HCT116 (cell line): ENCODE measurements around the gene KLHL25. TPM values are rescaled to one million over a fixed set of nuclear protein-coding genes. Genes with fewer than 3 reads are reported as not detected.

ENCODE experiments used
- ATAC-seq: fragments of 200-7000 bp; cut with Tn5 transposase; 2 replicates; pipeline ENCODE4 v1.9.1; 2020; ENCODE audit warnings: mild to moderate bottlenecking, moderate library complexity
- BruUV-seq: library from RNA; stranded (reverse); fragments of 400-500 nt; replicated peaks from 2 replicates; lab custom pipeline; 2021; lab: Mats Ljungman, UMichigan
- CTCF ChIA-PET: fragments of 300-600 bp; sonication (Branson Sonifier 250); formaldehyde crosslinking; loops from one replicate; lab custom pipeline; 2021; ENCODE audit warnings: antibody characterized with exemption; lab: Charles Lee
- POLR2A ChIA-PET: fragments of 300-600, 350-600 bp; sonication (Branson Sonifier 250); formaldehyde crosslinking; loops from one replicate; lab custom pipeline; 2021; ENCODE audit warnings: antibody characterized with exemption; lab: Charles Lee
- RAD21 ChIA-PET, 2 experiments: fragments of 300-600 bp; sonication (Branson Sonifier 250); formaldehyde crosslinking; loops; one replicate each; lab custom pipeline; 2023; ENCODE audit warnings: low total read pairs in 2 of 2; ENCODE audit not compliant: uncharacterized antibody in 2 of 2, unreplicated experiment in 2 of 2, low non-redundant PET in 1 of 2; lab: Charles Lee
- DNase-seq: peaks from one replicate; pipeline ENCODE4 v3.0.0-alpha.2; 2010; ENCODE audit warnings: low read depth, low spot score
- H2AFZ ChIP-seq: fragments of 200-600 bp; shearing (Covaris generic), sonication (generic); 2 replicates; pipeline ENCODE4 v1.6.1; 2017; ENCODE audit warnings: low read depth, mixed run types, mixed read lengths, antibody characterized with exemption, low read length; ENCODE audit not compliant: poor library complexity, severe bottlenecking
- H3K27ac ChIP-seq: 2 replicates; pipeline ENCODE4 v1.5.1; 2012; ENCODE audit warnings: low read depth, low read length
- H3K27me3 ChIP-seq: fragments of 200-600 bp; sonication (generic); 2 replicates; pipeline ENCODE4 v1.6.1; 2016; ENCODE audit warnings: mixed run types, low read length, mixed read lengths; ENCODE audit not compliant: insufficient read depth
- H3K36me3 ChIP-seq, 2 experiments: fragments of 200-500 bp in 1 of 2; fragments of 200-600 bp in 1 of 2; sonication (Bioruptor generic) in 1 of 2; sonication (generic) in 1 of 2; 2 replicates each; pipeline versions ENCODE4 v1.5.1 to v1.6.1; 2014 to 2016; ENCODE audit warnings: low read length in 2 of 2, inconsistent platforms in 1 of 2, mixed read lengths in 1 of 2, mixed run types in 1 of 2; ENCODE audit not compliant: insufficient read depth in 2 of 2, control insufficient read depth in 1 of 2
- H3K4me1 ChIP-seq, 2 experiments: fragments of 200-600 bp in 1 of 2; sonication (generic) in 1 of 2; 2 replicates each; pipeline versions ENCODE4 v1.5.1 to v1.6.1; 2012 to 2017; ENCODE audit warnings: low read length in 2 of 2, inconsistent platforms in 1 of 2, mild to moderate bottlenecking in 1 of 2, mixed read lengths in 1 of 2, mixed run types in 1 of 2, moderate library complexity in 1 of 2; ENCODE audit not compliant: insufficient read depth in 2 of 2, control insufficient read depth in 1 of 2
- H3K4me2 ChIP-seq: fragments of 200-600 bp; sonication (generic); 2 replicates; pipeline ENCODE4 v1.6.1; 2017; ENCODE audit warnings: mixed run types, low read length, mixed read lengths
- H3K4me3 ChIP-seq, 2 experiments: fragments of 200-600 bp in 1 of 2; sonication (generic) in 1 of 2; replicated peaks in 1 of 2; 2 replicates each; pipeline ENCODE4 v1.5.1; 2011 to 2016; ENCODE audit warnings: low read length in 2 of 2, control low read depth in 1 of 2, low read depth in 1 of 2, mild to moderate bottlenecking in 1 of 2, mixed read lengths in 1 of 2, mixed run types in 1 of 2
- H3K79me2 ChIP-seq: fragments of 200-600 bp; sonication (generic); 2 replicates; pipeline ENCODE4 v1.6.1; 2017; ENCODE audit warnings: mild to moderate bottlenecking, mixed run types, low read length, moderate library complexity, mixed read lengths; ENCODE audit not compliant: insufficient read depth
- H3K9ac ChIP-seq: fragments of 200-600 bp; sonication (generic); 2 replicates; pipeline ENCODE4 v1.6.1; 2016; ENCODE audit warnings: low read length, mixed read lengths
- H3K9me2 ChIP-seq: fragments of 200-600 bp; sonication (generic), shearing (Covaris generic); 2 replicates; pipeline ENCODE4 v1.6.1; 2017; ENCODE audit warnings: mixed run types, mild to moderate bottlenecking, moderate library complexity; ENCODE audit not compliant: insufficient read depth
- H3K9me3 ChIP-seq, 2 experiments: fragments of 200-500 bp in 1 of 2; fragments of 200-600 bp in 1 of 2; sonication (Bioruptor generic) in 1 of 2; sonication (generic) in 1 of 2; 2 replicates each; pipeline ENCODE4 v1.6.1; 2014 to 2017; ENCODE audit warnings: low read length in 2 of 2, mixed read lengths in 2 of 2, inconsistent platforms in 1 of 2, low read depth in 1 of 2, mild to moderate bottlenecking in 1 of 2, mixed run types in 1 of 2, moderate library complexity in 1 of 2; ENCODE audit not compliant: control insufficient read depth in 1 of 2, insufficient read depth in 1 of 2
- H4K20me1 ChIP-seq: fragments of 200-600 bp; sonication (generic), shearing (Covaris generic); 2 replicates; pipeline ENCODE4 v1.6.1; 2017; ENCODE audit warnings: mixed run types, mild to moderate bottlenecking, moderate library complexity; ENCODE audit not compliant: insufficient read depth
- CBX3 ChIP-seq: IDR thresholded peaks from 2 replicates; pipeline ENCODE4 v1.6.1; 2012; ENCODE audit warnings: low read depth
- EGR1 ChIP-seq: IDR thresholded peaks from 2 replicates; pipeline ENCODE4 v1.6.1; 2012; ENCODE audit warnings: low read depth
- ELF1 ChIP-seq: IDR thresholded peaks from 2 replicates; pipeline ENCODE4 v1.6.1; 2012; ENCODE audit warnings: low read depth, borderline replicate concordance
- EZH2phosphoT487 ChIP-seq: fragments of 200-600 bp; IDR thresholded peaks from 2 replicates; pipeline ENCODE4 v1.6.1; 2018; ENCODE audit warnings: antibody characterized with exemption, borderline replicate concordance
- JUND ChIP-seq: IDR thresholded peaks from 2 replicates; pipeline ENCODE4 v1.6.1; 2012
- POLR2A ChIP-seq: IDR thresholded peaks from 2 replicates; pipeline ENCODE4 v1.7.0; 2011; ENCODE audit warnings: borderline replicate concordance; ENCODE audit not compliant: insufficient read depth, insufficient read length; ENCODE audit errors: extremely low read depth
- POLR2AphosphoS5 ChIP-seq: IDR thresholded peaks from 2 replicates; pipeline ENCODE4 v1.6.1; 2011; ENCODE audit warnings: mild to moderate bottlenecking, low read depth, low read length, moderate library complexity
- RAD21 ChIP-seq: IDR thresholded peaks from 2 replicates; pipeline ENCODE4 v1.6.1; 2012; ENCODE audit warnings: low read depth, mild to moderate bottlenecking
- SIN3A ChIP-seq: IDR thresholded peaks from 2 replicates; pipeline ENCODE4 v1.6.1; 2012; ENCODE audit warnings: low read depth
- SP1 ChIP-seq: IDR thresholded peaks from 2 replicates; pipeline ENCODE4 v1.6.1; 2012; ENCODE audit warnings: low read depth
- SRF ChIP-seq: IDR thresholded peaks from 2 replicates; pipeline ENCODE4 v1.6.1; 2012; ENCODE audit warnings: low read depth
- YY1 ChIP-seq: IDR thresholded peaks from 2 replicates; pipeline ENCODE4 v1.6.1; 2011; ENCODE audit warnings: low read length, low read depth, moderate library complexity, mild to moderate bottlenecking; ENCODE audit not compliant: insufficient replicate concordance; ENCODE audit errors: extremely low read depth
- ZFX ChIP-seq: fragments of 450-650 bp; IDR thresholded peaks from 2 replicates; pipeline ENCODE4 v1.6.1; 2017
- intact Hi-C: fragments of 100-400 bp; cut with micrococcal nuclease; formaldehyde crosslinking; loops from 2 replicates; pipeline ENCODE4 v1.10.0; 2022
- total RNA-seq: library from RNA; stranded (reverse); gene quantifications from one replicate; pipeline ENCODE4 v1.2.1, GENCODE V29; 2021; ENCODE audit not compliant: unreplicated experiment
- TF ChIP-seq, protein P1 (sequence below): IDR thresholded peaks from 2 replicates; pipeline ENCODE4 v1.6.1; 2012
- TF ChIP-seq, protein P2 (sequence below): IDR thresholded peaks from 2 replicates; pipeline ENCODE4 v1.6.1; 2011; ENCODE audit warnings: mild to moderate bottlenecking, low read length, moderate library complexity; ENCODE audit not compliant: insufficient replicate concordance; ENCODE audit errors: extremely low read depth
- TF ChIP-seq, protein P3 (sequence below), 3 experiments: fragments of 200-600 bp in 1 of 3; sonication (generic) in 1 of 3; IDR thresholded peaks in 2 of 3; conservative IDR thresholded peaks in 1 of 3; 2 replicates each; pipeline ENCODE4 v1.5.1; 2012 to 2017; ENCODE audit warnings: low read depth in 2 of 3, low read length in 2 of 3, antibody characterized with exemption in 1 of 3, borderline replicate concordance in 1 of 3, control low read depth in 1 of 3, mild to moderate bottlenecking in 1 of 3, mixed read lengths in 1 of 3, mixed run types in 1 of 3, moderate library complexity in 1 of 3; ENCODE audit not compliant: insufficient read depth in 1 of 3

The KLHL25 gene
- total RNA-seq, 1 experiment from 2014 or later = 5.3 TPM

DNA sequence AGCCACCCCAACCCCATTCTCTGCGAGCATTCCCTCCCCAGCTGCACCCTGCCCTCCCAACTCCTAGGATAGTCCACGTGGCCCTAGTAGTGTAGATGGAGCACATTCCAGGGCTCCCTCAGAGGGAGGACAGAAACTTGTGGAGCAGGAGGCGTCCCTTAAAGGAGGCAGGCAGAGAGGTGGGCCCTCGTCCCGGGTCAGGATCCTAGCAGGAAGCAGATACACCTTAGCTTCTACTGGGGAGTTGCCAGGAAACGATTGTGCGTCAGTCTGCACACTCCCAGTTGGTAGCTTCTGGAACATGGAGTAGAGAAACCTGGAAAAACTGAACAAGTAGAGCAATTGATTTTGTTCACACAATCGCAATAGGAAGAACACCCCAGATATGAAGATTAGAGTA, 43.9 kb upstream of the KLHL25 start:
- ChIA-PET RAD21 (no interaction called here), CTCF (no interaction called here), POLR2A (no interaction called here)
- H3K9me2 ChIP-seq = no peaks in the 10 kb centered on the region
- H3K4me2 ChIP-seq = no peak overlapping the region
- H3K79me2 ChIP-seq = no peaks in the 10 kb centered on the region
- no peak overlapping the region for H3K27ac ChIP-seq
- ATAC-seq (no peak), DNase-seq (no peak)
- H3K36me3 ChIP-seq = no peaks in the 10 kb centered on the region
- H2AFZ ChIP-seq = no peak overlapping the region
- intact Hi-C loops = loop anchor here (10.0 kb wide), 1 partner anchor 354 kb away; no protein-coding TSS in a partner anchor
- no peaks in the 10 kb centered on the region for H3K27me3 ChIP-seq
- TF ChIP-seq, protein P1, sequence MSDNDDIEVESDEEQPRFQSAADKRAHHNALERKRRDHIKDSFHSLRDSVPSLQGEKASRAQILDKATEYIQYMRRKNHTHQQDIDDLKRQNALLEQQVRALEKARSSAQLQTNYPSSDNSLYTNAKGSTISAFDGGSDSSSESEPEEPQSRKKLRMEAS = no peak
- TF ChIP-seq POLR2A = no peak
- no peak for TF ChIP-seq YY1
- TF ChIP-seq POLR2AphosphoS5 = no peak
- TF ChIP-seq, protein P2, sequence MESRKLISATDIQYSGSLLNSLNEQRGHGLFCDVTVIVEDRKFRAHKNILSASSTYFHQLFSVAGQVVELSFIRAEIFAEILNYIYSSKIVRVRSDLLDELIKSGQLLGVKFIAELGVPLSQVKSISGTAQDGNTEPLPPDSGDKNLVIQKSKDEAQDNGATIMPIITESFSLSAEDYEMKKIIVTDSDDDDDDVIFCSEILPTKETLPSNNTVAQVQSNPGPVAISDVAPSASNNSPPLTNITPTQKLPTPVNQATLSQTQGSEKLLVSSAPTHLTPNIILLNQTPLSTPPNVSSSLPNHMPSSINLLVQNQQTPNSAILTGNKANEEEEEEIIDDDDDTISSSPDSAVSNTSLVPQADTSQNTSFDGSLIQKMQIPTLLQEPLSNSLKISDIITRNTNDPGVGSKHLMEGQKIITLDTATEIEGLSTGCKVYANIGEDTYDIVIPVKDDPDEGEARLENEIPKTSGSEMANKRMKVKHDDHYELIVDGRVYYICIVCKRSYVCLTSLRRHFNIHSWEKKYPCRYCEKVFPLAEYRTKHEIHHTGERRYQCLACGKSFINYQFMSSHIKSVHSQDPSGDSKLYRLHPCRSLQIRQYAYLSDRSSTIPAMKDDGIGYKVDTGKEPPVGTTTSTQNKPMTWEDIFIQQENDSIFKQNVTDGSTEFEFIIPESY = no peak
- no peak for TF ChIP-seq RAD21
- no peak for TF ChIP-seq JUND
- TF ChIP-seq ELF1 = no peak
- TF ChIP-seq ZFX = no peak
- TF ChIP-seq SP1 = no peak
- no peak for TF ChIP-seq SRF
- no peak for TF ChIP-seq EZH2phosphoT487
- TF ChIP-seq, protein P3, sequence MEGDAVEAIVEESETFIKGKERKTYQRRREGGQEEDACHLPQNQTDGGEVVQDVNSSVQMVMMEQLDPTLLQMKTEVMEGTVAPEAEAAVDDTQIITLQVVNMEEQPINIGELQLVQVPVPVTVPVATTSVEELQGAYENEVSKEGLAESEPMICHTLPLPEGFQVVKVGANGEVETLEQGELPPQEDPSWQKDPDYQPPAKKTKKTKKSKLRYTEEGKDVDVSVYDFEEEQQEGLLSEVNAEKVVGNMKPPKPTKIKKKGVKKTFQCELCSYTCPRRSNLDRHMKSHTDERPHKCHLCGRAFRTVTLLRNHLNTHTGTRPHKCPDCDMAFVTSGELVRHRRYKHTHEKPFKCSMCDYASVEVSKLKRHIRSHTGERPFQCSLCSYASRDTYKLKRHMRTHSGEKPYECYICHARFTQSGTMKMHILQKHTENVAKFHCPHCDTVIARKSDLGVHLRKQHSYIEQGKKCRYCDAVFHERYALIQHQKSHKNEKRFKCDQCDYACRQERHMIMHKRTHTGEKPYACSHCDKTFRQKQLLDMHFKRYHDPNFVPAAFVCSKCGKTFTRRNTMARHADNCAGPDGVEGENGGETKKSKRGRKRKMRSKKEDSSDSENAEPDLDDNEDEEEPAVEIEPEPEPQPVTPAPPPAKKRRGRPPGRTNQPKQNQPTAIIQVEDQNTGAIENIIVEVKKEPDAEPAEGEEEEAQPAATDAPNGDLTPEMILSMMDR (IDR thresholded peaks at IDR 0.05 in 2 of 3, conservative IDR thresholded peaks at IDR 0.05 in 1 of 3; ENCODE audit: borderline replicate concordance in 1 of 3, insufficient read depth in 1 of 3, low read depth in 2 of 3, low read length in 2 of 3) = no peak
- TF ChIP-seq SIN3A = no peak
- no peak for TF ChIP-seq CBX3
- no peak for TF ChIP-seq EGR1
- no TSS peak for BruUV-seq
- peaks cover 0 to 11% of the 10 kb centered on the region in 2 experiments; a peak in 3 of 4 replicates for H3K4me1 ChIP-seq
- no peak overlapping the region for H3K9ac ChIP-seq
- no peaks in the 10 kb centered on the region for H3K9me3 ChIP-seq
- no peaks in the 10 kb centered on the region for H4K20me1 ChIP-seq
- H3K4me3 ChIP-seq = no peak overlapping the region
